Endothelial cell of hepatic sinusoid (primary cell): ENCODE data around the gene MYH6.
"Not testable (repeated sequence)": the region's sequence is repeated elsewhere in the genome, so short reads cannot be mapped to it uniquely, and the experiment has no call there.

Experiments used
- in situ Hi-C: cut with HindIII; loops from 2 replicates; pipeline ENCODE4 v1.10.0; 2017; ENCODE audit warnings: low sequenced_read_pairs

The MYH6 gene

GRCh38 chr14:23399591-23399990, 8.5 kb downstream of the MYH6 start:
- in situ Hi-C loops, result no loop called here

GRCh38 chr14:23399136-23399535, 8.9 kb downstream of the MYH6 start:
- in situ Hi-C loops, result no loop called here

GRCh38 chr14:23398348-23398747, 9.7 kb downstream of the MYH6 start:
- in situ Hi-C loops, result no loop called here

- in situ Hi-C loops, result no loop called here
Measured at GRCh38 chr14:23396781-23397407, 11.2 kb downstream of the MYH6 start.

- in situ Hi-C loops, result no loop called here
Measured at GRCh38 chr14:23396126-23396525, 11.9 kb downstream of the MYH6 start.

- in situ Hi-C loops, result no loop called here
Measured at GRCh38 chr14:23392613-23393012, 15.5 kb downstream of the MYH6 start.

- in situ Hi-C loops, result not testable (repeated sequence)
Measured at GRCh38 chr14:23389871-23390270, 18.2 kb downstream of the MYH6 start.

GRCh38 chr14:23389396-23389795, 18.7 kb downstream of the MYH6 start:
- in situ Hi-C loops, result no loop called here

- in situ Hi-C loops, result no loop called here
Measured at GRCh38 chr14:23388996-23389395, 19.1 kb downstream of the MYH6 start.

- in situ Hi-C loops, result no loop called here
Measured at GRCh38 chr14:23387916-23388882, 19.9 kb downstream of the MYH6 start.

- in situ Hi-C loops, result no loop called here
Measured at GRCh38 chr14:23386999-23387398, 21.1 kb downstream of the MYH6 start.

GRCh38 chr14:23386266-23386657, 21.8 kb downstream of the MYH6 start:
- in situ Hi-C loops, result not testable (repeated sequence)

- in situ Hi-C loops, result no loop called here
Measured at GRCh38 chr14:23385642-23386265, 22.3 kb downstream of the MYH6 start.

GRCh38 chr14:23385244-23385641, 22.8 kb downstream of the MYH6 start:
- in situ Hi-C loops, result no loop called here

GRCh38 chr14:23384364-23385080, 23.6 kb downstream of the MYH6 start:
- in situ Hi-C loops, result no loop called here

GRCh38 chr14:23382731-23383440, 25.2 kb downstream of the MYH6 start:
- in situ Hi-C loops, result no loop called here

- in situ Hi-C loops, result no loop called here
Measured at GRCh38 chr14:23382276-23382675, 25.8 kb downstream of the MYH6 start.

GRCh38 chr14:23381871-23382270, 26.2 kb downstream of the MYH6 start:
- in situ Hi-C loops, result no loop called here

GRCh38 chr14:23380976-23381375, 27.1 kb downstream of the MYH6 start:
- in situ Hi-C loops, result no loop called here

GRCh38 chr14:23380197-23380914, 27.7 kb downstream of the MYH6 start:
- in situ Hi-C loops, result no loop called here
